SK-N-SH (cell line): ENCODE measurements around the gene CSPG4. TPM values are rescaled to one million over a fixed set of nuclear protein-coding genes. Genes with fewer than 3 reads are reported as not detected.

Source experiments
- CTCF ChIA-PET: fragments of 300-600, 350-600 bp; formaldehyde crosslinking; extraction: SDS; loops from one replicate; lab custom pipeline; 2021; lab: Yijun Ruan, JAX
- POLR2A ChIA-PET: fragments of 350-600 bp; sonication (Branson Sonifier 250); formaldehyde crosslinking; extraction: SDS; loops from one replicate; lab custom pipeline; 2020; ENCODE audit warnings: antibody characterized with exemption, inconsistent platforms; lab: Yijun Ruan, JAX
- DNase-seq: peaks from one replicate; pipeline ENCODE4 v3.0.0; 2012
- H2AFZ ChIP-seq: fragments of 200-600 bp; sonication (generic); 2 replicates; pipeline ENCODE4 v1.8.1; 2016; ENCODE audit warnings: antibody characterized with exemption, mild to moderate bottlenecking, low read depth
- H3F3A ChIP-seq: fragments of 200-600 bp; sonication (generic); replicated peaks from 2 replicates; pipeline ENCODE3; 2016; ENCODE audit warnings: antibody characterized with exemption, mild to moderate bottlenecking; ENCODE audit not compliant: insufficient read depth
- H3K27ac ChIP-seq, 2 experiments: fragments of 200-500 bp in 1 of 2; fragments of 200-600 bp in 1 of 2; sonication (Bioruptor generic) in 1 of 2; sonication (generic), shearing (Covaris generic) in 1 of 2; 2 replicates each; pipeline versions ENCODE4 v1.5.1 to v1.6.1; 2014 to 2016; ENCODE audit warnings: low read depth in 2 of 2, inconsistent platforms in 1 of 2, low read length in 1 of 2, mild to moderate bottlenecking in 1 of 2, mixed read lengths in 1 of 2
- H3K27me3 ChIP-seq: fragments of 200-600 bp; sonication (generic), shearing (Covaris generic); 2 replicates; pipeline ENCODE4 v1.6.1; 2016; ENCODE audit warnings: mixed run types; ENCODE audit not compliant: insufficient read depth
- H3K36me3 ChIP-seq, 2 experiments: fragments of 200-500 bp in 1 of 2; fragments of 200-600 bp in 1 of 2; sonication (Bioruptor generic) in 1 of 2; sonication (generic) in 1 of 2; replicated peaks in 1 of 2; 2 replicates each; pipeline versions ENCODE3 to v1.5.1; 2014 to 2016; ENCODE audit warnings: low read length in 1 of 2, mild to moderate bottlenecking in 1 of 2; ENCODE audit not compliant: insufficient read depth in 2 of 2, control insufficient read depth in 1 of 2
- H3K4me1 ChIP-seq, 2 experiments: fragments of 200-500 bp in 1 of 2; fragments of 200-600 bp in 1 of 2; sonication (Bioruptor generic) in 1 of 2; sonication (generic), shearing (Covaris generic) in 1 of 2; 2 replicates each; pipeline versions ENCODE4 v1.5.1 to v1.6.1; 2014 to 2016; ENCODE audit warnings: low read depth in 1 of 2, low read length in 1 of 2, mixed run types in 1 of 2; ENCODE audit not compliant: insufficient read depth in 2 of 2, control insufficient read depth in 1 of 2
- H3K4me2 ChIP-seq: fragments of 200-600 bp; sonication (generic), shearing (Covaris generic); 2 replicates; pipeline ENCODE4 v1.6.1; 2017; ENCODE audit warnings: mixed run types
- H3K4me3 ChIP-seq, 2 experiments: fragments of 200-500 bp in 1 of 2; fragments of 200-600 bp in 1 of 2; sonication (Bioruptor generic) in 1 of 2; sonication (generic), shearing (Covaris generic) in 1 of 2; 2 replicates each; pipeline versions ENCODE4 v1.5.1 to v1.8.1; 2014 to 2016; ENCODE audit warnings: low read depth in 2 of 2, inconsistent platforms in 1 of 2, low read length in 1 of 2, mild to moderate bottlenecking in 1 of 2, mixed read lengths in 1 of 2, moderate library complexity in 1 of 2
- H3K79me2 ChIP-seq: fragments of 200-600 bp; sonication (generic); 2 replicates; pipeline ENCODE4 v1.8.1; 2017; ENCODE audit warnings: mild to moderate bottlenecking; ENCODE audit not compliant: insufficient read depth
- H3K9ac ChIP-seq: fragments of 200-600 bp; sonication (generic); 2 replicates; pipeline ENCODE4 v1.6.1; 2017; ENCODE audit warnings: mixed run types
- H3K9me2 ChIP-seq: fragments of 200-600 bp; sonication (generic); 2 replicates; pipeline ENCODE4 v1.6.1; 2017; ENCODE audit warnings: mixed run types
- H3K9me3 ChIP-seq: fragments of 200-600 bp; sonication (generic); 2 replicates; pipeline ENCODE4 v1.6.1; 2017; ENCODE audit warnings: mixed run types, mild to moderate bottlenecking, moderate library complexity
- H4K20me1 ChIP-seq: fragments of 200-600 bp; sonication (generic); 2 replicates; pipeline ENCODE4 v1.6.1; 2017; ENCODE audit warnings: mild to moderate bottlenecking, mixed run types; ENCODE audit not compliant: insufficient read depth
- CTCF ChIP-seq: fragments of 200-600 bp; sonication (generic); IDR thresholded peaks from 2 replicates; pipeline ENCODE4 v1.6.1; 2017; ENCODE audit warnings: antibody characterized with exemption, mild to moderate bottlenecking, moderate library complexity
- EZH2phosphoT487 ChIP-seq: fragments of 200-600 bp; sonication (generic); IDR thresholded peaks from 2 replicates; pipeline ENCODE4 v1.6.1; 2017; ENCODE audit warnings: low read depth, mixed run types, mild to moderate bottlenecking, antibody characterized with exemption, moderate library complexity, borderline replicate concordance
- FOXJ3 ChIP-seq: sonication (generic); formaldehyde crosslinking; IDR thresholded peaks from 2 replicates; pipeline ENCODE4 v1.5.1; 2020; ENCODE audit warnings: mild to moderate bottlenecking, missing genetic modification reagents
- FOXM1 ChIP-seq: IDR thresholded peaks from 2 replicates; pipeline ENCODE4 v1.4.0; 2012; ENCODE audit warnings: low read depth, mild to moderate bottlenecking
- GABPA ChIP-seq: IDR thresholded peaks from 2 replicates; pipeline ENCODE4 v1.4.0; 2012; ENCODE audit warnings: low read depth, mild to moderate bottlenecking
- IRF3 ChIP-seq: fragments of 150-350 bp; IDR thresholded peaks from 2 replicates; pipeline ENCODE4 v1.6.1; 2016; ENCODE audit warnings: mild to moderate bottlenecking, low read depth, low read length
- JUND ChIP-seq: IDR thresholded peaks from 2 replicates; pipeline ENCODE4 v1.4.0; 2012
- NFIC ChIP-seq: IDR thresholded peaks from 2 replicates; pipeline ENCODE4 v1.4.0; 2012; ENCODE audit warnings: borderline replicate concordance
- NRF1 ChIP-seq: IDR thresholded peaks from 2 replicates; pipeline ENCODE4 v1.6.1; 2012; ENCODE audit warnings: low read depth, mild to moderate bottlenecking, low read length
- POLR2AphosphoS5 ChIP-seq: IDR thresholded peaks from 2 replicates; pipeline ENCODE4 v1.6.1; 2012; ENCODE audit warnings: low read depth, low read length
- REST ChIP-seq: IDR thresholded peaks from 2 replicates; pipeline ENCODE4 v1.6.1; 2012; ENCODE audit warnings: mild to moderate bottlenecking, low read depth, low read length, moderate library complexity
- RFX5 ChIP-seq: IDR thresholded peaks from 2 replicates; pipeline ENCODE4 v1.6.1; 2012; ENCODE audit warnings: mild to moderate bottlenecking, improper control_type of control experiment, low read length
- SMC3 ChIP-seq: IDR thresholded peaks from 2 replicates; pipeline ENCODE4 v1.6.1; 2012; ENCODE audit warnings: low read depth, low read length, improper control_type of control experiment
- TCF12 ChIP-seq: IDR thresholded peaks from 2 replicates; pipeline ENCODE4 v1.4.0; 2012
- TEAD4 ChIP-seq: IDR thresholded peaks from 2 replicates; pipeline ENCODE4 v1.4.0; 2012; ENCODE audit warnings: mild to moderate bottlenecking, borderline replicate concordance; ENCODE audit not compliant: insufficient read depth
- YY1 ChIP-seq: IDR thresholded peaks from 2 replicates; pipeline ENCODE4 v1.4.0; 2012; ENCODE audit warnings: low read depth, mild to moderate bottlenecking
- ZBTB33 ChIP-seq: IDR thresholded peaks from 2 replicates; pipeline ENCODE4 v1.4.0; 2012; ENCODE audit warnings: low read depth, borderline replicate concordance
- WGBS: methylation state at CpG from one replicate; pipeline ENCODE4 v1.1.6; 2017; ENCODE audit warnings: low lambda C conversion rate; 5-methylcytosine and 5-hydroxymethylcytosine counted together
- polyA plus RNA-seq, 3 experiments: library from polyadenylated mRNA; depleted of rRNA; stranded (reverse); fragments of >200 nt; gene quantifications; 2 replicates each; pipeline ENCODE4 v1.2.3, GENCODE V29; 2012

The CSPG4 gene
- polyA plus RNA-seq, 1 of the 3 experiments (the other 2 are of a cell fraction) = 0.35 TPM

- H3K79me2 ChIP-seq = peaks cover 63% of the 10 kb centered on the region
- 85% methylated on average over 4 of the region's 4 CpGs for WGBS
- H3K4me3 ChIP-seq = no peak overlapping the region
- no peak overlapping the region for H2AFZ ChIP-seq
- no peak overlapping the region for H3K4me2 ChIP-seq
- H3K9me2 ChIP-seq = no peaks in the 10 kb centered on the region
- H3K4me1 ChIP-seq = peaks cover 7 to 44% of the 10 kb centered on the region in 2 experiments; a peak in 3 of 4 replicates
- H3F3A ChIP-seq = peaks cover 10% of the 10 kb centered on the region
- H4K20me1 ChIP-seq = peaks cover 54% of the 10 kb centered on the region
- CTCF ChIA-PET = no interaction called here
- TF ChIP-seq EZH2phosphoT487 (no peak), JUND (no peak), TEAD4 (no peak), YY1 (no peak), NRF1 (no peak), FOXJ3 (CRISPR knock-in tag) (no peak), ZBTB33 (no peak), TCF12 (no peak), REST (no peak), CTCF (no peak), GABPA (no peak), RFX5 (no peak), FOXM1 (no peak), NFIC (no peak), IRF3 (no peak), SMC3 (no peak), POLR2AphosphoS5 (no peak)
- TF ChIP-seq, all 33 proteins: peak for 0
- no peaks in the 10 kb centered on the region for H3K9me3 ChIP-seq
- POLR2A ChIA-PET = no interaction called here
- DNase-seq = no peak
- no peaks in the 10 kb centered on the region for H3K27me3 ChIP-seq
- H3K9ac ChIP-seq = no peak overlapping the region
- no peak overlapping the region for H3K27ac ChIP-seq
- peaks cover 0 to 11% of the 10 kb centered on the region in 2 experiments for H3K36me3 ChIP-seq
These were observed 56.7 kb downstream of the CSPG4 start for GRCh38 chr15:75655931-75656330.
